H1 (cell line): ENCODE results near the gene EN1. TPM values are rescaled to one million over a fixed set of nuclear protein-coding genes. Genes with fewer than 3 reads are reported as not detected.

ENCODE experiments used
- CBX5 ChIP-seq: fragments of 300-800, 300-1000 bp; sonication (generic); IDR thresholded peaks from 2 replicates; pipeline ENCODE4 v1.7.1; 2016; ENCODE audit warnings: antibody characterized with exemption, low read length, low read depth
- CBX8 ChIP-seq: fragments of 300-800, 300-1000 bp; sonication (generic); IDR thresholded peaks from 2 replicates; pipeline ENCODE4 v1.7.1; 2016; ENCODE audit warnings: low read depth, low read length, borderline replicate concordance
- CHD2 ChIP-seq: IDR thresholded peaks from 2 replicates; pipeline ENCODE4 v1.6.1; 2012; ENCODE audit warnings: low read length, improper control_type of control experiment
- CHD7 ChIP-seq: fragments of 300-600 bp; sonication (generic); IDR thresholded peaks from 2 replicates; pipeline ENCODE4 v1.7.1; 2012; ENCODE audit warnings: low read length, moderate library complexity, mild to moderate bottlenecking, inconsistent platforms; ENCODE audit not compliant: insufficient replicate concordance
- EGR1 ChIP-seq: IDR thresholded peaks from 2 replicates; pipeline ENCODE4 v1.6.1; 2011; ENCODE audit warnings: low read depth, low read length, borderline replicate concordance
- EZH2 ChIP-seq: fragments of 200-600 bp; sonication (generic); IDR thresholded peaks from 2 replicates; pipeline ENCODE4 v1.7.1; 2012; ENCODE audit warnings: low read depth, mild to moderate bottlenecking, moderate library complexity, low read length, inconsistent platforms; ENCODE audit not compliant: severe bottlenecking
- NRF1 ChIP-seq: IDR thresholded peaks from 2 replicates; pipeline ENCODE4 v1.6.1; 2011; ENCODE audit warnings: mild to moderate bottlenecking, low read depth, low read length, improper control_type of control experiment
- RBBP5 ChIP-seq: IDR thresholded peaks from 2 replicates; pipeline ENCODE4 v1.7.1; 2012; ENCODE audit warnings: low read depth, mild to moderate bottlenecking, inconsistent platforms, low read length, moderate library complexity, borderline replicate concordance
- SIRT6 ChIP-seq: IDR thresholded peaks from one replicate; pipeline ENCODE4 v1.7.1; 2012; ENCODE audit warnings: low read length, inconsistent platforms
- SP2 ChIP-seq: IDR thresholded peaks from 2 replicates; pipeline ENCODE4 v1.6.1; 2012; ENCODE audit warnings: mild to moderate bottlenecking, low read length, inconsistent platforms
- SRF ChIP-seq: IDR thresholded peaks from 2 replicates; pipeline ENCODE4 v1.6.1; 2011; ENCODE audit warnings: mild to moderate bottlenecking, low read depth, low read length, moderate library complexity
- polyA plus RNA-seq, 7 experiments: library from polyadenylated mRNA; depleted of rRNA in 3 of 7; stranded (reverse) in 5 of 7; unstranded in 2 of 7; fragments of >200 nt in 5 of 7; fragments of 200-250 nt in 2 of 7; gene quantifications; 1 replicate in 5 of 7; 2 replicates in 1 of 7; 4 replicates in 1 of 7; pipeline versions ENCODE4 v1.2.1 to v1.2.3, GENCODE V29; 2011 to 2013; ENCODE audit warnings: missing spikeins in 2 of 7, mixed read lengths in 2 of 7
- total RNA-seq: library from RNA; stranded (reverse); fragmentation: NEBNext Ultra II Directional; extraction: Animal tissue kit (Norgen Biotek cat#: 25700); gene quantifications from 2 replicates; pipeline ENCODE4 v1.2.1, GENCODE V29; 2021

Gene EN1
- total and polyA plus RNA-seq, 2 of the 8 experiments (the other 6 are each of a cell fraction or from before 2014, with no cell fraction given): not detected

GRCh38 chr2:118881490-118882129 is 34.2 kb upstream of the EN1 start (continued):
- TF ChIP-seq CHD7: no peak
- no peak for TF ChIP-seq SIRT6
- TF ChIP-seq CHD2: no peak
- TF ChIP-seq EGR1: no peak
- TF ChIP-seq EZH2: no peak
- TF ChIP-seq CBX8: no peak
- TF ChIP-seq SRF: no peak
- TF ChIP-seq SP2: no peak
- no peak for TF ChIP-seq NRF1
- no peak for TF ChIP-seq RBBP5
- no peak for TF ChIP-seq CBX5
